ENCODE measurements around the gene PLAC1.

PLAC1 gene

DNA sequence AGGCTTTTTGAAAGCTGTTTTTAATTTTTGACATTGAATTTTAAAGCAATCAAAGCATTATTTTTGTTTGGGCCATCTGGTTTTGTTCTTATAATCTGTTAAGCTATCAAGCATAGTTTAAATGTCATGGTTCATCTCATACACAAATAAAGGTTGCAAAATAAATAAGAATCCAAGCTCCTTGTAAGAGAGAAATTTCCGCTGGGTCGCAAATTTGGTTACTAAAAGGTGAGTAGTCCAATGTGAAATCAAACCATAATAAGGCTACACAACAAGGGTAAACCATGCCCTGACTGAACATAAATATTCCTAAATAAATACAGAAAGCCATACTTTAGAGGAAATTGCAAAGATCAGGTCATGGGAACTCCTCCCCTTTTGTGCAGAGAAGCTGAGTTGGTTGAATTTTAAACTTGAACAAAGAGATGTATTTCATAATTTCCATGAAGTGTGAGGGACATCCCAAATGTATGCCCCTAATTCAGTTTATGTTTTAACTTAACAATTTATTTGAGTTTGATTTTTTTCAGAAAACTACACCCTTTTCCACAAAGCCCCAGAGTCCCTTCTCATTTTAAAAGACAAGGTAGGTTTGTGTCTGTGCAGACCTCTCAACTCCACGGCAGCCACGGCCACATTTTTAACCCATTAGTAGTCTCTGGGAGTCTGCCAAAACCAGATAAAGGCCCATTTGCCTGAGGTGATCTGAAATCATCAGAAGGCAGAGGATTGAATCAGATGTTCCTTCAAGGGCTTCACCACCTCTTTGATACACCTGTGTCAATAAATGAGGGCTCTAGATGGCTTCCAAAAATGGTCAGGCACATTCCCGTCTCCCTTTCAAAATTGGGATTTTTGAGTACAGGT, 85.2 kb downstream of the PLAC1 start:
- no peak for DNase-seq

DNA sequence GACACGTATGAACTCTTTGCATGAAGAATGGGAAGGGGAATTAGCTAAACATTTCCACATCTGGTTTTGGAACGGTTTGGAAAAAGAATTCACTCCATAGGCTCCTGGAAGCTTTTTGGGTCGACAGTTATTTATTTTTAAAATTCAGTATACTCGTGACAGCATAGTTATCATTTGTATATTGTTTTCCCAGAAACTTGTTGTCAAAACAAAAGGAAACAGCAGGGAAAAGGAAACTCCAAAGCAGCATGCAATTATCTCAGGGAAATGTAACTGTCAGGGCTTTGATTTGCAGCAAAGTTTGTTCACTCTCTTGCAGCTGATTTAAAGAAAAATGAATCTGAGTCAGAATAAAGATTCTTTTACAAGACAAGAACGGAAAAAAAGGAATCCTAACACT, 86.5 kb downstream of the PLAC1 start:
- no peak for DNase-seq

DNA sequence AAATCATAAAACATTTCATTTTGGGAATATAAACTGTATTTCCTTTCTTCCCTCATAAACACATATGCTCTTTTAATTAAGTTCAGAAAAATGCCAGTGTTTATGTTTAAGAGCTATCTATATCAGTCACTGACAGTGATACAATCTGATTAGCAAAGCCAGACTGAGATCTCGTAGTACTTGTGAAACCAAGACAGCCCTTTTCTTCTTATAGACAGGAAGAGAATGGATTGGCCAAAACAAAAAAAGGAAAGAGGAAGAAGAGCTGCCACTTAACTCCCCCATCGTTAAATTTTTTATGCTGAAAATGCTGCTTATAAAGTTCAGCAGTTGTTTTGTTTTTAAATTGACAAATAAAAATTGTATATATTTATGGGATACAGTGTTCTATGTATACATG, 87.4 kb downstream of the PLAC1 start:
- DNase-seq: no peak

DNA sequence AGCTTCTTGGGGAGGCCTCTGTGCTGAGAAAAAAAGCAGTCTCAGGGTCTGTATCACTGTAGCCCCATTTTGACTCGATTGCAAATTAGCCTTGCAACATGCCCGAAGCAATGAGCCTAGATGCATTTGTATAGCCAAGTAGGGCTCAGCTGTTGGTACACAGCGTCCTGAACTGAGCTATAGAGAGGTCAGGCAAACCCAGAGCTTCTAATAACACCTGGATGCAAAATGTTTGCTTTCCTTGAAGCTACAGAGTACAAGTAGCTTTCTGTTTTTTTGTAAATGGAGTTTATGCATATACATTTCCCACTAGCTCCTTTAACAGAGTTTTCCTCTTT, 87.8 kb downstream of the PLAC1 start:
- DNase-seq: no peak

DNA sequence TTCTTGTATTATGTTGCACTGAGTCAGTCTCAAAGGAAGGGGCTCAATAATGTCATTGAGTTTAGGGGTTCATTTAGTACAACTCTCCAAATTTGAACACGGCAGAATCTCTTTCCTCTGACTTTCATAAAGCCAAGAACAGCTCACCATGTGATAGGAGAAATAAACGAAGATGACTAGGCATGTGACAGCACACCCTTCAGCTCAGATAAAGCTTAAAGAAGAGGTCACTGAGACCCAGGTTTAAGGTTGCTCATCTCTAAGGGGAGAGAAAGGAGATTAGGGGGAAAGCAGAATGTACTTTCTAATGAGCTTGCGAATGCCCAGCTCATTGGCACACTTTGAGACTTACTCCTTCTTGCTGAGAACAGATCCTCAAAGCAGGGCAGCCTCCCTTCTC, 89.0 kb downstream of the PLAC1 start:
- DNase-seq: no peak

DNA sequence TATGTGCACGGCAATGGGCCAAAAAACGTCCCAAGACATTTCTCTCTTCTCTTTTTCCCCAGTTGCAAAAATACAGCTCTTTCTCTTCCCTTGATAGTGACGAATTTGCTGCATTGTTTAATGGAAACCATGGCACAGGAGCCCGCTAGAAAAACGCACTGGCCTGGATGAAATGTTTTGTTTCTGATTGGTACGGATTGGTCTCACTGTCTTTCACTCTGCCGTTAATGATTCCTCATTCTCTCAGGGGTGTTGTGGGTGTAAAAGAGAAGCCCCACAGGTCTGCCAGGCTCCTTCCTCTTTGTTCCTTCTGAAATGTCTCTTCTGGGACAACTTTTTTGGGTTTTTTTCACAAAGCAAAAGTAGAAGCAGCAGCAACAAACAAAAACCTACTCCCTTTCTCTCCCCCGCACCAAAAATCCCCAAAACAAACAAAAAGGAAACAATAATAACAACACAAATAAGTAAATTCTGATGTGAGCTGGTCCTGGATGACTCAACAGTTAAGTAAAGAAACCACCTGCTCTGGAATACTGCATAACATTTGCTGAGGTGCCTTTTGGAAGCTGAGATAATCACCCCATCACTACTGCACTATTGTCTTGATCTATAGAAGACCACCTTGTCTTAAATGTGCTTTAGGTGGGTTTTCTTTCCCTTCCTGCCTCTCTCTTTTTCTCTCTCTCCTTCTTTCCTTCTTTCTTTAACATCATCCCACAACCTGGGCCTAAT, 89.8 kb downstream of the PLAC1 start:
- DNase-seq: no peak

DNA sequence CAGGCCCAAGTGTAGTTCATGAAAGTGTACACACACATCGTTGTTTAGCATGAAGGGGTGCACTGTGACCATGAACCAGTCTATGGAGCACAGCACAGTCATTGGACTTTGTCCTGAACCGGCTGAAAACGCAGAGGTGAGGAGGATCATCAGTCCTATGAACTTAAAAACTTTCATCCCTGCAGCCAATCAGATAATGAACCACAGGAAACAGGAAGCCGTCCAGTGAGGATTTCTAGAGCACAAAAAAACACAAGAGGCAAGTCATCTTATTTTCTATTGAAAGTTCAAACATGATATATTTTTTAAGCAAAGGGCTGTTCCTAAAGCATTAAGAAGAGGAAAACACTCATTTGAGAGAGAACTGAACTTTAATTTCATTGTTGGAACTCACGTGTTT, 91.8 kb downstream of the PLAC1 start:
- DNase-seq: no peak

DNA sequence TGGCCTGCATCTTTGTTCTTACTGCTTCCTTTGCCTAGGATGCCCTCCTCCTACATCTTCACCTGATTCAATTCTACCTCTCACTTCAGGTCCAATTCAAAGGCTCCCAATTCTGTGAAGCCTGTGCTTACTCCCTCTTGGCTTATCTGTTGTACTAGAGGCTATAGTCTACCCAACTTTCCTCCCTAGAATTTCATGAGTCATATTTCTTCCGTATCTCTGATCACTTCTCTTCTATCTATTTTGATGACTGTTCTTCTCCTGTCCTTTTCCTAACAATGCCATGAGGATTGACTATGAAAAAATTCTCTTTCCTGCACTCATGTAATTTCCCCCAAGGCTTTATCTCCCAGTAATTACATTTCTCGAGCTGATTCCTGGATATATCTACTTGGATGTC, 96.3 kb downstream of the PLAC1 start:
- DNase-seq: no peak

DNA sequence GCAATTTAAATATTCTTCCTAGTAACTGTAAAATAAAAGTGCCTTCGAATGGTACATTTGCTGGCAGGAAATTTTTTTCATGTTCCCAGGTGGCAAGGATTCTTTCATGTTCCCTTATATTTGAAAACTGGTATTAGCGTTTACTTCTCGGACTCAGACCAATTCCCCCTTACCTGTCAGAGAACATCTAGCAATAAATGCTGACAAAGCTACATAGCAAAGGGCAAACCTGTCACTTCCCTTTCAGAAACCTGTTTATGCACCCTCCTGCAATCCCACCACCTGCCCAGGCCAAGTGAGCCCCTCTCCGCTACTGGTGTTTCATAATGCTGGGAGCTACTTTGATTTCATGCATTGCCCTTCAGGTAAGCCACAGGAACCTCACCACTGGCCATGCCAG, 100.1 kb downstream of the PLAC1 start:
- DNase-seq: no peak

DNA sequence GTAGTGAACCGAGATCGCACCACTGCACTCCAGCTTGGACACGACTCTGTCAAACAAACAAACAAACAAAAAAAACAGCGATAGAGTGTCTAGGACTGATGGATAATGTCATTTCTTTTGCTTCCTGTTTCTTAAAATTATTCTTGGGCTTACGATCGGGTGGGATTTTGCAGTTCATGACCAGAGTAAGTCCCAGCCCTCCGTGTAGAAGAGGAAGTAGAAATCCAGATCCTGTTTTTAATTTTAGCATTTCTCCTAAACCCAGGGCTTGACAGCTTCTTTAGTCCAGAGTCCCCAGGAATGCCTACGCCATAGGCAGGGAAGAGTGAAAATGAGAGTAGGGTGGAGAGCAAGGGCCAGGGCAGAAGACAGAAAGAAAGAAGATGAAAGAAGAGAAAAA, 104.0 kb downstream of the PLAC1 start:
- no peak for DNase-seq

DNA sequence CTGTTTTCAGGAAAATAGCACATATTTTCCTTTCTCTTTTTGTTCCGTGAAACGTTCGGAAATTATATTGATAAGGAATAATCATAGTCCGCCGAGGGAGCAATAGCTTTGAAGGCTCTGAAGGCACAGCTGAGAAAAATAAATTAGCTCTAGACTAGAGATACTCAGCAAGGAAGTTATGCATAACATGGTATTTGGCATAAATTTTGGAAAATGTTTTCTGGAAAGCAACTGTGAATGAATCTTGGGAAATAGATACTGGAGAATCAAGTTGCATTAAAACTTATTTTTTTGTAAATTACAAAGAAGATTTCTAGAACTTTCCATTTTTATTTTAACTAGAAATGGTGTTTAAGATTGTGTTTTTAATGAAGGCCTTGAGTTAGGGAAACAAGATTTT, 105.9 kb downstream of the PLAC1 start:
- no peak for DNase-seq

DNA sequence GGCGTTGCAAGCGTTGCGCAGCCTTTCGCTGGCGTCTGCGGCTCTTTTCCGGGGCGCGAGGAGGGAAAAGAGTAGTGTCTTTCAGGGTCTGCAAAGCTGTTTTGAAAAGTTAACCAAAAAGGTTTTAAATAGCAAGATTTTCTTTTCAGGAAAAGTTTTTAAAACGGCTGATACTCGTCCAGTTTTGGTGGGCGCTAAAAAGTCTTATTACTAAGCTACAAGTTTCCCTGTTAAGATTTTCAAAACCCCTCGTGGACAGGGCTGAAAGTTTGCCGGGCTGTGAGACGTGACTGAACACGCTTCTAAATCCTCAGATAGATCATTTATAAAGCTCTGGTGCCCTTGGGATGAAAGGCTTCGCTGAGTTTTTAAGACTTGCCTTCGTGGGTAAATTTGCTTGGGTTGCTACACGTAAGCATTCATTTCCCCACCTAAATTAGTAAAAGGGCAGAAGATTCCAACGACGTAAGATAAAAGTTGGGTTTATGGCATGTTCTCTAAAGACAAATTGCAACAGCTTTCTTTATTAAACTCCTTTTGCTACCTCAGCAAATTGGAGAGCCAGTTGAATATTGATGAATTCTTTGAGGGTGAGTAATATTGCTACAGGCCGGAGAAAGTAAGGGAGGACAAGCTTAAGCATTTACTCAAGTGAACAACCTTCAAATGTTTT, 106.8 kb downstream of the PLAC1 start:
- no peak for DNase-seq

DNA sequence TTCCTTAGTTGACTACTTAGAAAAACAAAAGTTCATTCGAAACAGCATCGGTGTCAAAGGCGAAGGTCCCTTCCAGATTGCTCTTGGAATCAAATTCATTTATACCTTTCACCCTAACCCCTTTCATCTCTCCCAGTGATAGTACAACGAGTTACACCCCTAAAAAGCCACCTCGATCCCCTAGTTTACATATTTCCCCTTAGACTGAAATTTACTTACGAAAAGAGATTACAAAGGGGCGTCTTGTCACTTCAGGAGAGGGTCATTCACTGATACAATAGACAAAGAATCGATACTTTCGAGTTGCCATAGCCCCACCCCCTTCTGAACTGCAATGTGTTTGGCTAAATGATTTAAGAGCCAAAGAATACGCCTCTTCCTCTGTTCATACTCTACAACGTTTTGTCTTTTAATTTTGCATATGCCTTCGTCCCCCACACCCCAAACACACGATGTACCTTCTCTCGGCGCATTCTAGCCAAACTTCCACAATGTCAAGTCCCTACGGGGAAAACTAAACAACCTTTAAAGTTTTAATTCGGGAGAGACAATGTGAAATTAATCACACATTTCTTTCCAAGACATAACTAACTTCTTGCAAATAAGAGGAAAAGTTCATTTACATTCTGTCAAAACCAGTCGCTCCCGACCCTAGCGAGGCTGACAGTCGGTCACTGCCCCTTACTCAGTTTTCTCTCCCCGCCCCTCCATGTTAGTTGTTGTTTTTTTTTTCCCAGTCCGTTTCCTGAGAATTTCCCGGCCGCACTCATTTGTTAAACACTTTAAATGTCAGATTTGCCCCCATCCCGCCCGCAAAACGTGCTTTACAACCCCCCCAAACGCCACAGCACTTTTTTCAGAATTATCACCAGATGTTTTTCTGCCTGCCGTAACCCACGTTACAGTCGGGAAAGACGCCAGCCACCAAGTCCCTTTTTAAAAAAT, 109.7 kb downstream of the PLAC1 start:
- DNase-seq: no peak

DNA sequence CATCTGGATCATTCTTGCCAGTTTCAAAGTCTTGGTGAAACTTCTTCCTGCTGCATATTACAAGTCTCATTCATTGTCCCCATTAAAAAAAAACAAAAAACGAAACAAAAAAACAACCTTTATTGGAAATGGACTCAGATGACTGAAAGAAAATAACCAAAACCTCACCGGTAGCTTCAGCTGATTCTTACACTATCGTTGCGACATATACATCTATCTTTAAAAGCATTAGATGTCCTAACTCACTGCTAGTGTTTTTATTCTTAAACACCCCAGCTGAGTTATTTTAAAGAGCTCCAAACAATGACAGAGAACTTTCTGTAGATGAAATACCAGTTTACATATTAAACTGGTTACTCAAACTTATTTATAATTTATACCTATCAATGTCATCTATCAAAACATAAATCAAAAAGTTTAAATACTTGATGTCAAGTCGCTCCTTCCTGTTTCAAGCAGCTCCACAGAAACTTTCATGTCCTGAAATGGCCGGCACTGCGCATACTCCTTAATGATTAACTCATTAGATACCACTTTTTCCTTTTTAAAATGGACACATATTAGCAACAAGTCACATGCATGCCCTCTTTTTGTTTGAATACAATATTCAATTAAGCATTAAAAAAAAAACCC, 111.1 kb downstream of the PLAC1 start:
- DNase-seq: no peak

DNA sequence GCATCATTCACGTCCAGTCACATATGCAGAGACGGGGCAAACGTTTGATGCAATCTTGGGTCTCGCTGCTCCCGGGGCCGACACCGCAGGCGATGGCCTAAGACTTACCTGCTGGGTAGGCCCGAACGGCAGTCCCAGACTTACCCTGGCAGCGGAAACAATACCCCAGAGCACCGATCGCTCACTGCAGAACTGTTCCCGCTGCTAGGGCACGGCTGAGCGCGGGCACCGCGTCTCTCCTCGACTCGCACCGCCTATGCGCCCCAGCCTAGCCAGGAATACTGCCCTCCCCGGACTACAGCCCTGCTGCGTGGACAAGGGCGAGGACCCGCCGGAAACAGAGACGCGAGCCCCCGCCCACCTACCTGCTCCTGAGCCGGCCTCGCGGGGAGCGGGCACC, 112.1 kb downstream of the PLAC1 start:
- no peak for DNase-seq

DNA sequence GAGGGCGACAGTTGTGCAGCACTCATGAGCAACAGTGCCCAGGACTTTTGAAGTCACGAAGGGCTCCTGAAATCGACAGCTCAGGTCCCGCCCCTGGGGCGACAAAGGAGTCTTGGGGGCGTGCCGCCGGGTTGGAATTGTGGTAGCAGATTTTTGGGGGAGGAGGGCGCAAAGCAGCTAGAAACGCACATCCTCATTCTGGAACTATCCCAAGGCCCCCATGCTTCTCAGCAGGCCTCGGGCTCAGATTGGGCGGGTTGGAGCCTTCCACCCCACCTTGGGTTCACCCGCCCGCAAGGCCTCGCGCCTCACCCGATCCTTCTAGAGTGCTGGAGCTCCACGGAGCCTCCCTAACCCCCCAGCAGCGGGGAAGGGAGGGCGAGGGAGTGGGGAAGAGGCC, 112.8 kb downstream of the PLAC1 start:
- DNase-seq: no peak

DNA sequence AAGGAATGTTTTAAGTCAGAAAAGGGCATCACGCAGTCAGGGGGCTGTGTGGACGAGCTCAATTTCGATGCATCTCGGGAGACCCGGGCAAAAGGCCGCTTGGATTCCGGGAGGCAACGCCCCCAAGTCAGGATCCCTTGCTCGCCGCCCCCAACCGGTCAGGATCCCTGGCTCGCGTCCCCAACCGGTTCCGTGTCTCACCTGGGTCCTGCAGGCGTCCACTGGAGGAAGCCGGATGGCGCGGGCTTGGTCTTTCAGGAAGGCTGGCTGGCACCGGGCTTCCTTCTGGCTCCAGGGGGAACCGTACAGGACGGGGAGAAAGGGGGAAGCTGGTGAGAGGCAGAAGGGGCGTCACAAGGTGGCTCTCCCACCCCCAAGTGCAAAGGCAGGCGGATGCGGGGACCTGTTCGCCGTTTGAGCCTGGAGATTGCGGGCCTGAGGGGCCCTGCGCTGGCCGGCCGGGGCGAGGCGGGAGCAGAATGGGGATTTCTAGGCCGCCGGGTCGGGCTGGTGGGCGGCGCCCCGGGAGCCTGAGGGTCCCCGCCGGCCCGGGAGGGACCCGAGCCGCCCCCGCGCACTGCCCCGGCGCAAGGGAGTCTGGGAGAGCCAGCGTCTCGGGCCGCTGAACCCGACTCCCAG, 113.6 kb downstream of the PLAC1 start:
- no peak for DNase-seq

DNA sequence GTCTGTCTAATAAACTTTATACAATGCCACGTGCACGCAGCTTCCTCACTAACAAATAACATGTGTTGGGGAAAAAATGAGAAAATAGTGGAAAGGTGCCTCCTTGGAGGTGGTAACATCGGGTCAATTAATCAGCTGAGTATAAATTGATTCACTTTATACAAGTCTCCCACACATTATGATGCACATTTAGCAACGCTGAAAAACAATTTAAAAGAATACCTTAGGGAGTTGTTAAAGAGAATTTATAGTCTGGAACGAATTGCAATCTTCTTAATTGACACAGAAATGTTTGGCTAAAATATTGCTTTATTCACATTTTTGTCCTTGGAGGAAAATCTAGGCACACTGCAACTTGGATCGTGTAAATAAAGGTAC, 114.1 kb downstream of the PLAC1 start:
- no peak for DNase-seq

DNA sequence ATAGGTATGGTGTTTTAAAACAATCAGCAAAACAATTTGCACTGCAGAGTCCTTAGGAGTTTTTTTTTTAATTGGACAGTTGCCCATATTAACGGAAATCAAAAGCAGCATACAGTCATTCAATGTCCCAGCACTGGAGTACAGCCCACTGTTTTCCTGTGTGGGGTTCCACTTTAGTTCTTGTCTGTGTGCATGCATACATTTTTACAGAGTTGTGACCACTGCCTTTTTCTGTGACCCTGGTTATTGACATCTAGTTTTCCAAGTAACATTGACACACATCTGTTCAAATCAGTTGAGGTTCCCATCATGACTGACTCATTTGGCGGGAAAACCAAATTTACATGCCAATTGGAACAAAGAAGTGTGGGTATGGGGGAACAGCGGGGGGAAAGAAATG, 115.0 kb downstream of the PLAC1 start:
- no peak for DNase-seq

DNA sequence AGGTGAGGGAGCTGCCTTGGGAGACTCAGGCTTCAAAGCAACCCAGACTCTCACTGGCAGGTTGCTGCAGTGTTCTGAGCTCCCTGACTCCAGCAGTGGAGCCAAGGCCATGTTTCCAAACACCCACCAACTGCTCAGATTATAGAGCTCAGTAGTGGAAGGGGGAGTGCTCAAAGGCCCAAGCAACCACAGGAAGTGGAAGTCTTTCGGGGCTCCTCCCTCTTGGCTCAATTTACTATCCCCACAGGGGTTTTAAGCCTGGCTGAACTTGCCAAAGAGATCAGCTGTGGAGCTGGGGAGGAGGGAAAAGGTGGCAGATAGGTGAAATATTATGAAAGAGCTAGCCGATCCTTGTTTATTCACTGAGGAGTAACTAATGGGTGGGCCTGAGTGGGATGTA, 115.8 kb downstream of the PLAC1 start:
- no peak for DNase-seq

DNA sequence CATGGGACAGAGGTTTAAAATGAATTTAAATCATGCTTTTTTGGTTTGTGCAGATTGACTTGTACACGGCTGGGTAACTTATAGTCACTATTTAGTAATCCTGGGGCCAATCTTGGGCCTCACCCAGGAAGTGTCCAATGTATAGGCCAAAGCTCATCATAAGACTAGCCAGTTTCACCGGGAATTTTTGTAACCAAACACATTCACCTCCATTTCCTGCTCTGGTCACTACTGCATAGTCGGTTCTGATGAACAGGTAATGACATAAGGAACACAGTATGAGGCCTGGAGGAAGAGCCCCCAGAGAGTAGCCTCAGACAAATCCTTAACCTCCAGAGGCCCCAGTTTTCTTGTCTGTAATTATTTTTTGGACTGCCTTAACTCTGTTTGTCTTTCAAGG, 116.4 kb downstream of the PLAC1 start:
- DNase-seq: no peak

DNA sequence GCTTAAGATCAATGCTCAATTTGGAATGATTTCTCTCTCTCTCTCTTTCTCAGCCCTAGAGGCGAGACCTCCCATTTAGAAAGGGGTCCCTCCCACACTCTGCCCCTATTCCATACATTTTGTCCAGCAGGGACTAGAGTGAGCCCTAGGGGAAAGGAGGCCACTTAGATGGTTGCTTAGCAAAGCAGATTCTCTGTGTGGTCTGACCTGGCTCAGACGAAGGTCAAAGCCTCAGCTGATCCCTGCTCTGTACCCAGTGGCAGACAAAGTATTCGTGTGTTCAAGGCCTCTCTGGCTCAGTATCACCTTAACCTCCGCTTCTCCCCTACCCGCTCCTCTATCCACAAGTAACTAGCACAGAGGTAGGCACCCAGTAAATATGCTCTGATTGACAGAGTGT, 120.0 kb downstream of the PLAC1 start:
- DNase-seq: no peak

Measured in central memory CD4-positive, alpha-beta T cell (primary cell).